ENCODE results near the gene OR8J1. TPM values are rescaled to one million over a fixed set of nuclear protein-coding genes. Genes with fewer than 3 reads are reported as not detected.
"Not testable (repeated sequence)": the region's sequence is repeated elsewhere in the genome, so short reads cannot be mapped to it uniquely, and the experiment has no call there.

OR8J1 gene
- polyA plus RNA-seq, 3 donors, result not detected

DNA sequence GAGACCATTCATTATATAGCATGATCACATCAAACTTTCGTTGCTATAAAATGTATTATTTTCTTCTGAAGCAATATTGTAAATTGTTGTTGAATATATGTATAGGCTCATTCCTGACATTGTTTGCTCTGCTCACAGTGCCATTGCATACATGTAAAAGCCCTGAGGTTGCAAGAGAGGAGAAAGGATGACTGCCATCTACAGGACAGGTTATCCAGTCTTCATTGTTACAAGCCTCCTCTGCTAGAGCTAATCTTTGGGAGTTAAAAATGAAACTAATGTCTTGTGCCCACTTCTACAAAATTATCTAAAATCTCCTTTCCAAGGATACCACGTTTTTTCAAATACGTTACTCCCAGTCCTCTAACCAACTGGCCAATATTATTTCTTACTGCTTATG, 42.0 kb downstream of the OR8J1 start:
- H4K20me1 ChIP-seq (ENCODE audit: insufficient read depth, low read length), result no peaks in the 10 kb centered on the region
- TF ChIP-seq, protein P1, sequence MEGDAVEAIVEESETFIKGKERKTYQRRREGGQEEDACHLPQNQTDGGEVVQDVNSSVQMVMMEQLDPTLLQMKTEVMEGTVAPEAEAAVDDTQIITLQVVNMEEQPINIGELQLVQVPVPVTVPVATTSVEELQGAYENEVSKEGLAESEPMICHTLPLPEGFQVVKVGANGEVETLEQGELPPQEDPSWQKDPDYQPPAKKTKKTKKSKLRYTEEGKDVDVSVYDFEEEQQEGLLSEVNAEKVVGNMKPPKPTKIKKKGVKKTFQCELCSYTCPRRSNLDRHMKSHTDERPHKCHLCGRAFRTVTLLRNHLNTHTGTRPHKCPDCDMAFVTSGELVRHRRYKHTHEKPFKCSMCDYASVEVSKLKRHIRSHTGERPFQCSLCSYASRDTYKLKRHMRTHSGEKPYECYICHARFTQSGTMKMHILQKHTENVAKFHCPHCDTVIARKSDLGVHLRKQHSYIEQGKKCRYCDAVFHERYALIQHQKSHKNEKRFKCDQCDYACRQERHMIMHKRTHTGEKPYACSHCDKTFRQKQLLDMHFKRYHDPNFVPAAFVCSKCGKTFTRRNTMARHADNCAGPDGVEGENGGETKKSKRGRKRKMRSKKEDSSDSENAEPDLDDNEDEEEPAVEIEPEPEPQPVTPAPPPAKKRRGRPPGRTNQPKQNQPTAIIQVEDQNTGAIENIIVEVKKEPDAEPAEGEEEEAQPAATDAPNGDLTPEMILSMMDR (IDR thresholded peaks at IDR 0.05), result no peak
- H3K36me3 ChIP-seq (replicated peaks in 1 of 2; ENCODE audit: control insufficient read depth in 1 of 2, insufficient read depth in 2 of 2, low read length in 2 of 2), result no peaks in the 10 kb centered on the region
- no peaks in the 10 kb centered on the region for H3K79me2 ChIP-seq (ENCODE audit: insufficient read depth, low read length)
- no peak for DNase-seq
- no peaks in the 10 kb centered on the region for H3K4me1 ChIP-seq (ENCODE audit: control insufficient read depth in 1 of 2, insufficient read depth in 2 of 2, low read length in 2 of 2)
- H3K4me2 ChIP-seq (replicated peaks; ENCODE audit: extremely low read depth, low read length, poor library complexity, severe bottlenecking), result no peak overlapping the region
- peaks cover 1 to 8% (median 4%) of the 10 kb centered on the region in 7 donors for H3K9me3 Mint-ChIP-seq
- no peaks in the 10 kb centered on the region for H3K36me3 Mint-ChIP-seq
- H3K27ac Mint-ChIP-seq, result no peak overlapping the region
- no peak overlapping the region for H3K9ac ChIP-seq (ENCODE audit: insufficient read depth, low read length, poor library complexity, severe bottlenecking)
- H3K4me1 Mint-ChIP-seq, result no peaks in the 10 kb centered on the region
- H3K27ac ChIP-seq (ENCODE audit: low read depth in 1 of 2, low read length in 2 of 2), result no peak overlapping the region
- no peak overlapping the region for H3K4me3 Mint-ChIP-seq
- WGBS (ENCODE audit: insufficient coverage), result 54% methylated on average over 2 of the region's 3 CpGs
- H3K9me3 ChIP-seq (replicated peaks in 1 of 2; ENCODE audit: control insufficient read depth in 1 of 2, insufficient read depth in 1 of 2, low read length in 2 of 2), result peaks cover 3 to 12% of the 10 kb centered on the region in 2 donors
- H3K27me3 Mint-ChIP-seq (ENCODE audit: low read depth in 3 of 3), result peaks cover 0 to 1% (median 0%) of the 10 kb centered on the region in 3 donors
- intact Hi-C loops (cut with micrococcal nuclease), result loop anchor here in 1 of 2 donors (10.0 kb wide), 1 partner anchor 59 kb away; no protein-coding TSS in a partner anchor
- H3K27me3 ChIP-seq (ENCODE audit: control insufficient read depth in 2 of 2, insufficient read depth in 2 of 2, low read length in 2 of 2), result no peaks in the 10 kb centered on the region
- no peak overlapping the region for H2AFZ ChIP-seq (ENCODE audit: insufficient read depth, low read depth, low read length, poor library complexity, severe bottlenecking)
- H3K4me3 ChIP-seq (replicated peaks in 1 of 3; ENCODE audit: low read depth in 2 of 3, low read length in 3 of 3), result no peak overlapping the region

DNA sequence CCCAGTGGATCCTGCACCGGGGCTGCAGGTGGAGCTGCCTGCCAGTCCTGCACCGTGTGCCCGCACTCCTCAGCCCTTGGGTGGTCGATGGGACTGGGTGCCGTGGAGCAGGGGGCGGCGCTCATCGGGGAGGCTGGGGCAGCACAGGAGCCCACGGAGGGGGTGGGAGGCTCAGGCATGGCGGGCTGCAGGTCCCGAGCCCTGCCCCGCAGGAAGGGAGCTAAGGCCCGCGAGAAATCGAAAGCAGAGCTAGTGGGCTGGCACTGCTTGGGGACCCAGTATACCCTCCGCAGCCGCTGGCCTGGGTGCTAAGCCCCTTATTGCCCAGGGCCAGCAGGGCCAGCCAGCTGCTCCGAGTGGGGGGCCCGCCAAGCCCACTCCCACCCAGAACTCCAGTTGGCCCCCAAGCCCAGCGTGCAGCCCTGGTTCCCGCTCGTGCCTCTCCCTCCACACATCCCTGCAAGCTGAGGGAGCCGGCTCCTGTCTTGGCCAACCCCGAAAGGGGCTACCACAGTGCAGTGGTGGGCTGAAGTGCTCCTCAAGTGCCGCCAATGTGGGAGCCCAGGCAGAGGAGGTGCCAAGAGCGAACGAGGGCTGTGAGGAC, 47.9 kb downstream of the OR8J1 start:
- H3K36me3 ChIP-seq (replicated peaks in 1 of 2; ENCODE audit: control insufficient read depth in 1 of 2, insufficient read depth in 2 of 2, low read length in 2 of 2); H3K4me1 ChIP-seq (ENCODE audit: control insufficient read depth in 1 of 2, insufficient read depth in 2 of 2, low read length in 2 of 2); H3K27me3 ChIP-seq (ENCODE audit: control insufficient read depth in 2 of 2, insufficient read depth in 2 of 2, low read length in 2 of 2); H2AFZ ChIP-seq (ENCODE audit: insufficient read depth, low read depth, low read length, poor library complexity, severe bottlenecking); H3K27ac ChIP-seq (ENCODE audit: low read depth in 1 of 2, low read length in 2 of 2); H3K9ac ChIP-seq (ENCODE audit: insufficient read depth, low read length, poor library complexity, severe bottlenecking); H3K79me2 ChIP-seq (ENCODE audit: insufficient read depth, low read length); intact Hi-C loops (cut with micrococcal nuclease); DNase-seq; H3K4me2 ChIP-seq (replicated peaks; ENCODE audit: extremely low read depth, low read length, poor library complexity, severe bottlenecking); H3K4me3 Mint-ChIP-seq; H3K27ac Mint-ChIP-seq; H3K36me3 Mint-ChIP-seq; H3K27me3 Mint-ChIP-seq (ENCODE audit: low read depth in 3 of 3); H4K20me1 ChIP-seq (ENCODE audit: insufficient read depth, low read length); H3K4me3 ChIP-seq (replicated peaks in 1 of 3; ENCODE audit: low read depth in 2 of 3, low read length in 3 of 3); H3K4me1 Mint-ChIP-seq: not testable (repeated sequence)
- 82% methylated on average over 23 of the region's 27 CpGs for WGBS (ENCODE audit: insufficient coverage)
- H3K9me3 ChIP-seq (replicated peaks in 1 of 2; ENCODE audit: control insufficient read depth in 1 of 2, insufficient read depth in 1 of 2, low read length in 2 of 2), result peaks cover 22 to 26% of the 10 kb centered on the region in 2 donors
- peaks cover 4 to 23% (median 13%) of the 10 kb centered on the region in 7 donors for H3K9me3 Mint-ChIP-seq

All from CD14-positive monocyte (primary cell).